Activated T-cell treated with anti-CD3 and anti-CD28 coated beads, Interleukin-2, amount 50 U/mL, for 48 hours (primary cell): Measurements from ENCODE around the gene DPP4.
"Not testable (repeated sequence)": the region's sequence is repeated elsewhere in the genome, so short reads cannot be mapped to it uniquely, and the experiment has no call there.

Source experiments
- DNase-seq, 2 experiments: peaks; one replicate each; pipeline ENCODE4 v3.0.0-alpha.2; 2020

Gene DPP4

GRCh38 chr2:161983866-161984265 lies 90.1 kb downstream of the DPP4 start:
- DNase-seq = no peak

GRCh38 chr2:161983331-161983651 lies 90.7 kb downstream of the DPP4 start:
- DNase-seq = no peak

DNA sequence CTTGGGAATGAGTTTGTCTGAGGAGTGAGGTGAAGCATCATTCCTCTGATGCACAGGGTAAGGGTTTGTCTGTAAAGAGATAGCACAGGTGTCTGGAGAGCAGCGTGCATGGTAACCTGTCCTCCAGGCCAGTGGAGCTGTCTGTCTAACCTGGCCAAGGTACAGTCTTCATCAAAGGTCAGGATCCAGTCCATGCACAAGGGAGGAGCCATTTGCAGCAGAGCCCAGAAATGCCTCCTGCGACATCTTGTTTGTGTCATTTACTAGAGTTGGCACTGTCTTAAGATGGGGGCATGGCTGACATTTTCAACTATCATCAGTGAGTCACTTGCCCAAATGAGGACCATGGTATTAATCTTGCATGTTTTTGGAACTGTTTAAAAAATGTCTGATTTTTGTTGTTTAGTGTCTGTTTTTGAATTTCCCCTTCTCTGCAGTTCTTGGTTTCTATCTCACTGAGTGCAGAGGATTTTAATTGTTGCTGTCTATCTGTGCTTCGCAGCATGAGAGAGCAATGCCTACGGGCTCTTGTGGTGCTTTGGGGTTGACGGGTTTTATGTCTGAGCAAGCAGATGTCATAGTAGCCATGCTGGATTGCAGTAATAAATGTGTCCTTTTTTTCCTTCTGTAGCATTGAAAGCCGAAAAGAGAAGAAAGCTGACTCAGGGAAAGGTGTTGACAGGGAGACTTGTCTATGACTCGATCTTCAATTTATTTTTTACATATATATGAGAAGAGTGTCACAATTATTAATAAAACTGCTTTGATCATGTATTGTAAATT lies 91.3 kb downstream of the DPP4 start:
- no peak for DNase-seq

DNA sequence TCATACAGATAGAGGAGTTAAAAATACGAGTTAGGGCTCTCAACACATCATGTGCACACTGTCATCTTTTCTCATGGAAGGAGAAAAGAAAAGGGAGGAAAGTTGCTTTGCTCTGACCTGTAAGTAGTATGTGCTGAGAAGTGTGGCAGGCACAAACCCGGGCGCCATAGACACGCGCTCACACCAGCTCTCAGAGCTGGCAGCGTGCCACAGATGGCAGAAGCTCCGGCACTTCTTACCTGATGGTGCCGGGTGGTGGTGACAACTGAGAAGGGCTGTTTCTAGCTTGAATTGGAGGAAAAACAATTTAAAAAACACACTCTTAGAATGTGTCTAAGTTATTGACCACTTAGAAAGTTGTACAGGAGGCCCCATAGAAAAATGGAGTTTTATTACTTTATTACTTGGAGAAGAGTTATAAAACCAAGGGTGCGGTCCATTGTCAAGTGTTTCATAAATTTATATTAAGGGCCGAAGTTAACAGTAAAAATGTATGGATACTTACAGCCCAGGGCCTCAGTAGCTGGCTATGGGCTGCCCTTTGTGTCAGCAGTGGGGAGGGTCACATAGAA lies 92.2 kb downstream of the DPP4 start:
- DNase-seq = no peak

GRCh38 chr2:161980976-161981375 lies 93.0 kb downstream of the DPP4 start:
- DNase-seq = no peak

DNA sequence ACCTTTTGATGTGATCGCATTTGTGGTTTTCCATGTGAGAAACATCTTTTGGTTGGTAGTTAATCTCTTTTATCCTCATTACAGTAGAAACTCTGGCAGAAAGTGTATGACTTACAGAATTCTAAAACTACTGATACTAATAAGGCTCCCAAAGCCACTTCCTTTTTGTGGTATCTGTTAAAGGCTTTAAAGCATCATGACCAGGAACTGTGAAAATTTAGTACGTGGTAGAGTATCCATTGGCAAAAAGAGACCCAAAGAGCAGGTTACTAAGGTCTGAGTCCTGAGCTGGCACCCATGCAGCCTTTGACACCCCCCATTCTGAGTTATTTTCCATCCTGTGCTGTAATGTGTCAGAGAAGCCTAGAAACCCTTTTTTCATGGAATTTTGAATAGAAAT lies 94.5 kb downstream of the DPP4 start:
- DNase-seq = no peak

DNA sequence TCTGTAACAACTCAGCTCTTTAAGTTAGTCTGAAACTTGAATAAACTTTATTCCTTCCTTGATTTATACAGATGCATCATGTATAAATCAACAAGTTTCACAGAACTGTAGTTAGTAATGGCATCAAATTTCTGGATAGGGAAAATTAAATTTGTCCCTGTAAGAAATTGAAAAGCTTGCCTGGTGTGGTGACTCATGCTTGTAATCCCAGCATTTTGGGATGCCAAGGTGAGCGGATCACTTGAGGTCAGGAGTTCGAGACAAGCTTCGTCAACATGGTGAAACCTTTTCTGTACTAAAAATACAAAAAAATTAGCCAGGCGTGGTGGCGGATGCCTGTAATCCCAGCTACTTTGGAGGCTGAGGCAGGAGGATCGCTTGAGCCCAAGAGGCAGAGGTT lies 96.1 kb downstream of the DPP4 start:
- DNase-seq = not testable (repeated sequence)

DNA sequence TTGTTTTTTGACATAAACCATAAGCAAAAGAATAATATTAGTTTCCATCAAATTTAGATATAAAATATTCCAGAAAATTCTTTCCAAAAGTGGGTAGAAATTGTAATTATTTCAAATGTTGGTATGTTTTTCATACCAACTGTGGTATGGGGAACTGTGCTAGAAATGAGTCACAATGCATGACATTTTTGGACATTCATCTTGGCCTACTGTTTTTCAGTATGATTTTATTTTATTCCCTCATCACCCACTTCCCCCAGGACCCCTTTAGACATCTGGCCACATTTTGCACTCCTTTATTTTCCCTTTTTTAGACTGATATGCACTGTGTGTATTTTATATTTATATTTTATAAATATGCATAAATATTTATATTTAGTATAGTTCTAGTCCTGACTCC lies 97.1 kb downstream of the DPP4 start:
- no peak for DNase-seq

DNA sequence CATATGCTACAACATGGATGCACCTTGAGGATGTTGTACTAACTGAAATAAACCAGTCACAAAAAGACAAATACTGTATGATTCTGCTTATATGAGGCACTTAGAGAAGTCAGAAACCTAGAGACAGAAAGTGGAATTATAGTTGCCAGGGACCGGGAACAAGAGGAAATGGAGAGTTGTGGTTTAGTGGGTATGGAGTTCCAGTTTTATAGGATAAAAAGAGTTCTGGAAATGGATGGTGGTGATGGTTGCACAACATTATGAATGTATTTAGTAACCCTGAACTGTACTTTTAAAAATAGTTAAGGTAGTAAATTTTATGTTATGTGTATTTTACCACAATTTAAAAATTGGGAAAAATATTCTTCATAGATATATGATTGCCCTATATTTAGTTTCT lies 97.7 kb downstream of the DPP4 start:
- no peak for DNase-seq

DNA sequence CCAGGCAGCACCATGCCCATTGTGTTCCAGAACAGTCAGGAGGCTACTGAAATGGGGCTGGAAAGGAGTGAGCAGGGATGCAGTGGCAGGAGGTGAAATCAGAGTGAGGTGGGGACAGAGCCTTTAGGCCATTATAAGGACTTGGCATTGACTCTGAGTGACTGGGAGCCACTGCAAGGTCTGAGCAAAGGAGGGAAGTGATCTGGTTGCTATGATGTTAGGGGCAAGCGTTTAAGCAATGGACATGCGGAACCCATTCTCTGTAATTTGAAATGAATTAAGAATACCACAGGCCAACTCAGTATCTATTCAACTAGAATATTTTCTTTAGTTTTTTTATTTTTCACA lies 98.2 kb downstream of the DPP4 start:
- DNase-seq = no peak

- DNase-seq = no peak
Observed at GRCh38 chr2:161975062-161975812, 98.8 kb downstream of the DPP4 start.

GRCh38 chr2:161974461-161974860 lies 99.6 kb downstream of the DPP4 start:
- DNase-seq = no peak

GRCh38 chr2:161972866-161973265 lies 101.1 kb downstream of the DPP4 start:
- DNase-seq = no peak

DNA sequence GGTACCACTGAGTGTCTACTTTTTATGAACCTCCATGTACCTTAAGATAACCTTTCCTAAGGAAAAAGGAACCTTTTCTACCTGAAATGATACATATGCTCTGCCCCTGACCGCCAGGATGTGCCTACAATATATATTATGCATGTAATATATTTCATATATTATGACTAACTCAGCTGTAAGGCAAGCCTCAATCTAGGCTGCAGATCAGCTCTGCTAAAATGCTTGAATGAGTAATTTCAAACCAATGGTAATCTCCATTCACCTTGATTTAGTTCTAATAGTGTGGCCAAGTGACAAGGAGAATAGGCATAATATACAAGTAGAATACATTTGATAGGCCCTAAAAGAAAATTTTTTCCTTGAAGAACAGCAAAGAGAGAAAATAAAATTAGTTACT lies 101.8 kb downstream of the DPP4 start:
- DNase-seq = no peak

GRCh38 chr2:161971551-161971950 lies 102.5 kb downstream of the DPP4 start:
- no peak for DNase-seq

DNA sequence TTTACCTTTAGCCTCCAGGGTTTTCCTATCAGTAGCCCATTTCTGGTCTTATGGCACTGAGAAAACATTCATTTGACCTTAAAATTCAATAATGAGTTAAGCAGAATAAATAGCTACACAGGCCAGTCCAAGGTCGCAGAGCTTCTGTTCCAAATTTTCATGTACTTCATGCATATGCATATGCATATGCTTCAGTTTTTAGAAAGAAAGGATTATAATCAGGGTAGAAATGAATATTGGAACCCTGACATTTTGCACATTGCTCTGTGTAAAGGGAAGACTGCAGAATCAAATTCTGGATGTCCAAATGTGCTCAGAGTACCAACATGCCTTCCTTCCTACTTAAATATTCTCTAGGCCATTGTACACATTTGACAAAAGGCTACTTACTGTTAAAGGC lies 104.9 kb downstream of the DPP4 start:
- DNase-seq = no peak

- no peak for DNase-seq
Observed at GRCh38 chr2:161965994-161966393, 108.0 kb downstream of the DPP4 start.

GRCh38 chr2:161964160-161964559 lies 109.9 kb downstream of the DPP4 start:
- no peak for DNase-seq

DNA sequence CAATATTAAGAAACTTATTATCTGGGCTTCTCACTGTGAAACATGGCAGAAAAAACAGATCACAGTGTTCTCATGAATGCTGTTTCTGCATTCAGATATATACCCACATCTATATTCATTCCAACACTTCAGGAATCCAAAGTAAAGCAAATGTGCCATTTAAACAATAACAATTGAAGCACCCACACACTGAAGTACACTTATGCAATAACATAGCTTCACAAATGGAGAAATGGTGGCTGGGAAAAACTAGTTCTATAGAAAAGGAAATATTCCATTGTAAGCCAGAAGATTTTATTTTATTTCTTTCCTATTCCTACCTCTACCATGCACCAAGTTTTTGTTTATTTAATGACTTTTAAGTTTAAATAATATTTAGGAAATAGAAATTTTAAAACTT lies 111.9 kb downstream of the DPP4 start:
- DNase-seq = no peak

GRCh38 chr2:161961061-161961460 lies 113.0 kb downstream of the DPP4 start:
- no peak for DNase-seq

GRCh38 chr2:161956738-161957137 lies 117.3 kb downstream of the DPP4 start:
- DNase-seq = no peak

DNA sequence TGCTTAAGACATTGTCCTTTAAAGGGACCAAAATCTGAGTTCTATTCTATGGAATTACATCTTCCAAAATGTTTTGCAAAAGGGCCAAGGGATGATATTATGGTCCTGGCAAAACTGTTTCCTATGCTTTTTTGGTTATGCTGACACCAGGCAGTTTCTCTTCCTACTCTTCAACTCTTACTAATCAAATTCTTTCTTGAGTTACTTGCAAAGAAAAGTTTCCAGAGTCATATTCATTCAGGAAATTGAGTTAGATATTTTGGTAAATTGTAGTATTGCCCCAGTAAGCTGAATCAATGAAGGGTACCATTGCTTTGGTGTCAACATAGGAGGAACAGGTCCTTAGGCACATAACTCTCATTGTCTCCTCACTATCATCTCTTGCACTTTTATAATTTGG lies 118.8 kb downstream of the DPP4 start:
- no peak for DNase-seq

DNA sequence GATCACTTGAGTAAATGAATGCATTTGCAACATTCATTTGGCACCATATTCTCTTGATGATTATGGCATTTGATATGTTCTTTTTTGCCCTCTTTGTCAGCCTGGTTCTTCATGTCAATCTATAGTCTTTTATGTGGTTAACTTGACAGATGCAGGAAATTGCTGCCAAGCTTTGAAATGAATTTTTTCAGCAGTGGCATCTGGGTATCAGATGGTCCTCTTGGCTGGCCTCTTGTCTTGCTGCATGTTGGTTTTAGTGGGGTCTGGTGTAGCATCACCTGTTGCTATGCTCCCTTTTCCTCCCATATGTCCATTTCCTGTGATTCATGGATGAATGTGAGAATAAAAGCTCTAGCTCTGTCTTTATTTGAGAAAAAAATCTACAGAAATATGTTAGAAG lies 119.9 kb downstream of the DPP4 start:
- no peak for DNase-seq

DNA sequence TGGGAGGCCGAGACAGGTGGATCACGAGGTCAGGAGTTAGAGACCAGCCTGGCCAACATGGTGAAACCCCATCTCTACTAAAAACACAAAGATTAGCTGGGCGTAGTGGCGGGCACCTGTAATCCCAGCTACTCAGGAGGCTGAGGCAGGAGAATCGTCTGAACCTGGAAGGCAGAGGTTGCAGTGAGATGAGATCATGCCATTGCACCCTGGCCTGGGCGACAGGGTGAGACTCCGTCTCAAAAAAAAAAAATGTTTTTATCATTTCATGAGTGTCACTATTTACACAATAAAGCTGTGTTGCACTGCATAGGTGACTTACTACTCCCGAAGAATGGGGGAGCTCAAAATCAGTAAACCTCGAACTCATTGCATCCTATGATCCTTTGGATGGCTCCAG lies 120.6 kb downstream of the DPP4 start:
- not testable (repeated sequence) for DNase-seq

DNA sequence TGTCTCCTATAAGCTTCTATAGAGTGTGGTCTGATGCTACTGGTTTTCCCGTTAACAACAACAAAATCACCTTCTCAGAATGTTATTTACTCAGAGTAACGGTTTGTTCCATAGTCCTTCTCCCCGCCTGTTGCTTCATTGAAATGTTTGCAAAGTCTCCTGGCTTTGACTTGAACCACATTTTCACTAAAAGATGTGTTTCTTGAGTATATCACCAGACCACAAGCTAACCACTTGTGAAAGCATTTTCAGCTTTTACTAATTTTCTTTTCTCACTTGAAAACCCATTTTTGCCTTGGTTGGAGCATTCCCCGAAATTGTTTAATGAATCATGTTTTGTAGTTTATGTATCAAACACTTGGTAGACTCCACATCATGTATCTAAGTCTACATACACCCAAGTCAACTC lies 121.2 kb downstream of the DPP4 start:
- DNase-seq = no peak
